NCI-H2081 treated with DMSO at 0.1 percent for 48 hours (cell line): ENCODE results near the gene APBA2.

Source experiments
- DNase-seq: peaks from one replicate; lab custom pipeline; 2025; lab: John Stamatoyannopoulos, UW

The APBA2 gene

DNA sequence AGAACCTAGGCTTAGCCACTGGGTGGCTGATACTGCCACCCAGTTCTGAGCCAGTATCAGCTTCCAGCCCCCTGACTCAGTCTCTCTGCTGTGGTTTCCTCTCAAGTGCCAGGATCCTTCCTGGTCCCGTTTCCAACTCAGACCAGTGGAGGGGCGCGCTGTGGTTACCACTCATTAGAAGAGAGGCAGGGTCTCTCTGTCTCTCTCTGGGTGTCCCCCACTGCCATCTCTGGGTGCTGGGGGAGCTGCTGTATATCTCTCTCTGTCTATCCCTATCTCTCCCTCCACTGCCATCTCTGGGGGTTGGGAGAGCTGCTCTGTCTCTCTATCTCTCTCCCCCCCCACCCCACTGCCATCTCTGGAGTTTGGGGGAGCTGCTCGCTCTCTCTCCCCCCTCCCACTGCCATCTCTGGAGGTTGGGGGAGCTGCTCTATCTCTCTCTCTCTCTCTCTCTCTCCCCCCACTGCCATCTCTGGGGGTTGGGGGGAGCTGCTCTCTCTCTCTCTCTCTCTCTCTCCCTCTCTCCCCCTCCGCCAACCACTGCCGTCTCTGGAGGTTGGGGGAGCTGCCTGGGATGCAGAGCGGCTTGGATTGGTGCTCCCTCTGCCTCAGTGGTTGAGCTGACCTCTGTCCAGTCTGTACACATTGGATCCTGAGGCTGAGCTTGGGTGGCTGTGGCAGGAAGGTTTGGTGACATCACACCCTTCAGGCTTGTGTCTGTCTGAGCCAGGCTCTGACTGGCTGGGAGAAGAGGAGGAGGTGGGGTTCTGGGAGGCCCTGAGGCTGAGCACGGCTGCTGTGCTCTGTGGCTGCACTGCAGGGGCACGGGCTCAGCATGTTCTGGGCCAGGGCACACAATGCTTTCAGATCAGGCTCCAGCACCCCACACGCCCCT is 98.9 kb downstream of the APBA2 start:
- no peak for DNase-seq

DNA sequence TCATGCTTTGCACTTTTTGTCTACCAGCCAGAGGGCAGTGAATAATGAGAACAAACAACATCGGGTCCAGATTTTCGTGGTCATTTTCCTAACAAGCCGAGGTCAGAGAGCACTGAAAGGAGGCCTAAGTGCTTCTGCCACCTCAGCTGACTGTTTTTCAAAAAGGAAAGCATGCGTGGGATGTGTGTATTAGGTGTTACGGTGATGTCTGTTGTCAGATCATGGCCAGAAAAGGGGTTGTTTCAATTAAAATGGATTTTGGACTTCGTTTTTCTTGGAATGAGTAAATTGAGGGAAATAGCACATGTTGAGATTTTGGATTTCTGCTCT is 99.5 kb downstream of the APBA2 start:
- DNase-seq, result no peak

DNA sequence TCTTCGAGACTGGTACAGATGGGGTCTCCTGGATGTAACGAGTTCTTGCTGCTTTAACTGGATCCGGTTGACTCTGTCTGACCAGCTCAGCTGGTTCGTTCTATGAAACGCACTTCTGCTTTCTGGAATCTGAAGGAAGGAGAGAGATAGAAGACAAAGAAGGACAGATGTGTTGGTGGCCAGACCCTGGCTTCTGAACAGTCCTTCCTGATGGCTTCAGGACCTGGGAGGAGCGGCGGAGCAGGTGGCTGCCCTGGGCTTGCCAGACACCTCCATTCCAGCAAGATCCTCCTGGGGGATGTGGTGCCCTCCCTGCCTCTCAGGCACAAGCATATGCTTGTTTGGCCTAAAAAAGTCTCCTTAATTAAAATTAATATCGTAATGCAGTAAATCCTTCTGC is 99.9 kb downstream of the APBA2 start:
- no peak for DNase-seq

DNA sequence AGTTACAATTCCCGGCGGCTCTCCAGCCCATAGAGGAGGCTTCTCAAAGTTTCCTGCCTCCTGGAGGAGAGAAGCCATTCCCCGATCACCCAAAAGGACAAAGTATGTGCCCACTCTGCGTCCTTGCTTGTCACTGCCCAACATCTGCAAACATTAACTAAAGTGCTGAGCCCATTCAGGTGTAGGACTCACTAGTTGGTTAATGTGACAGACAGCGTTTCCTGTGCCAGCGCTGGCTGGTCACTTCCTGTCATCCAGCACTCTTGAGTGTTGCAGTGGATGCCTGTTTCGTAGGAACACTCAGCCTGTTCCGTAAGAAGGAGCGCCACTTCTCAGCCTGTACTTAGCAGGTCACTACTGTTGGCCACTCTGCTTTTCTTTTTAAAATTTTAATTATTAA is 100.3 kb downstream of the APBA2 start:
- no peak for DNase-seq

DNA sequence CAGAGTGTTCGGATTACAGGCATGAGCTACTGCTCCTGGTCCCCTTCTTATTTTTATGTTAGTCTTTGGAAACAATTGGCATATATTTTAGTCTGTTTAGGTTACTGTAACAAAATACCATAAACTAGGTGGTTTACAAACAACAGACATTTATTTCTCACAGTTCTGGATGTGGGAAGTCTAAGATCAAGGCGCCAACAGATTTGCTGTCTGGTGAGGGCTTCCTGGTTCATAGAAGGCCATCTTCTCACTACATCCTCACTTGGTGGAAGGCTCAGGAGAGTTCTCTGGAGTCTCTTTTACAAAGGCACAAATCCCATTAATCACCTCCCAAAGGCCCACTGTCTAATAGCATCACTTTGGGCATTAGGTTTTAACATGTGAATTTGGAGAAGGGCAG is 101.0 kb downstream of the APBA2 start:
- no peak for DNase-seq

DNA sequence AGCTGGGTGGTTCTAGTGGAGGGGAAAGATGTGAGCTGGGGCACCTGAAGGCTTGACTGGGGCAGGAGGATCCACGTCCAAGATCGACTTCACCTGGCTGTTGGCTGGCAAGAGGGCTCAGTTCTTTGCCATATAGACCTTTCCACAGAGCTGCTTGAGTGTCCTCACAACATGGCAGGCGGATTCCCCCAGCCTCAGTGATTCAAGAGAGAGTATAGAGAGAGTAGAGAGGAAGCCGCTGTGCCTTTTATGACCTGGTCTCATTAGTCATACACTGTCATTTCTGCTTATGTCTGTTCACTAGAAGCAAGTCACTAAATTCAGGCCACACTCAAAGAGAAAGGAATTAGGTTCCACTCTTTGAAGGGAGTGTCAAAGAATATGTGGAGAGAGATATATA is 101.6 kb downstream of the APBA2 start:
- no peak for DNase-seq

DNA sequence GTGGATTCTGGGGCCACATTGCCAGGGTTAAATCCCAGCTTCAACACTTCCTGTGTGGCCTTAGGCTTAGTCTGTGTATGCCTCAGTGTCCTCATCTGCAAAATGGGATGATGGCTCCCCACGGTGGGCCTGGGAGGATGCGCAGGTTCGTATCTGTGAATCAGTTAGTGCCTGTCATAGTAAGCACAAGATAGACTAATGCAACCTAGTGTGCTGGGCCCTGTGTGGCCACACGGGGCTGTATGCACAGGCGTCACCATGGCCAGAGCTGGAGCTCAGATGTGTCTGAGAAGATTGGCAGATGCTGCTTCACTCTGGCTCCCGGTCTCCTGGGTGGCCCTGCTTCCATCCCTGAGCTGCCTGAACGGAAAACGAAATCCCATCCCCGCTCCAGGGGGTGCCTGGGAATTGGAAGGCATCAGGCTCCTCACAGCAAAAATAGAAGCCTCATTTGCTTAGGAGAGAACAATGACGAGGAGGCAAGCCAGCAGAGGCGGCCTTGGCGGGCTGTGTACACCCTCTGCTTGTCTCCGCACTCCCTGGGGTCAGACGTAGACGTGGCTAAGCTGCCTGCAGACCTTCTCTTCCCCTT is 103.6 kb downstream of the APBA2 start:
- DNase-seq, result no peak

DNA sequence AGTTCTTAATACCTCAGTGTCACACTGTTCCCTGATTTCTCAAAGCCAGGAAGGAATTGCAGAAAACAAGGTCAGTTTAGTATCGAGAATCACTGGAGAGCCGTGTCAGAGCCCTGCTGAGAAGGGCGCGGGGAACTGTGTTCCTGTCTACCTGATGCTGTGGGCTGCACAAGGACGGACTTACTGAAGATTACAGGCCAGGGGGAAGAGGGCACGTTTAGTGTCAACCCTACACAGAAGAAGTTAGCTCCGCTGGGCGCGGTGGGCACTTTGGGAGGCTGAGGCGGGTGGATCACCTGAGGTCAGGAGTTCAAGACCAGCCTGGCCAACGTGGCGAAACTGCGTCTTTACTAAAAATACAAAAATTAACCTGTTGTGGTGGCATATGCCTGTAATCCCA is 104.1 kb downstream of the APBA2 start:
- DNase-seq, result no peak

DNA sequence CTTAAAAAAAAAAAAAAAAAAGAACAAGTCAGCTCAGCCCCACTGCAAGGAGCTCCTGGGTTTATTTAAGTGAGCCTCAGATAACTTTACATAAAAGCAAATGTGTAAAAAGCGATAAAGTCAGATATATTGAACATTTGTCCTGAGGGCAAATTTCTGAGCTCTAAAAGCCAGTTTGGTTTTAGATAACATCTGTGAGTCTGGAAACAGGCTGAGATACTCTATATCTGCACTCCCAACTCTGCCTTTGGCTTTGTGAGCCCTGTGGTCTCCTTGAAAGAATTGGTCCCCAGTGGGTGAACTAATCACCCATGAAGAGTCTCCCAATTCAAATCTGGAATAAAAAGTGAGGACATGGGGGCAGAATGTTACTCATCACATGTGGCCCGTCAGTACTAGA is 104.6 kb downstream of the APBA2 start:
- no peak for DNase-seq

DNA sequence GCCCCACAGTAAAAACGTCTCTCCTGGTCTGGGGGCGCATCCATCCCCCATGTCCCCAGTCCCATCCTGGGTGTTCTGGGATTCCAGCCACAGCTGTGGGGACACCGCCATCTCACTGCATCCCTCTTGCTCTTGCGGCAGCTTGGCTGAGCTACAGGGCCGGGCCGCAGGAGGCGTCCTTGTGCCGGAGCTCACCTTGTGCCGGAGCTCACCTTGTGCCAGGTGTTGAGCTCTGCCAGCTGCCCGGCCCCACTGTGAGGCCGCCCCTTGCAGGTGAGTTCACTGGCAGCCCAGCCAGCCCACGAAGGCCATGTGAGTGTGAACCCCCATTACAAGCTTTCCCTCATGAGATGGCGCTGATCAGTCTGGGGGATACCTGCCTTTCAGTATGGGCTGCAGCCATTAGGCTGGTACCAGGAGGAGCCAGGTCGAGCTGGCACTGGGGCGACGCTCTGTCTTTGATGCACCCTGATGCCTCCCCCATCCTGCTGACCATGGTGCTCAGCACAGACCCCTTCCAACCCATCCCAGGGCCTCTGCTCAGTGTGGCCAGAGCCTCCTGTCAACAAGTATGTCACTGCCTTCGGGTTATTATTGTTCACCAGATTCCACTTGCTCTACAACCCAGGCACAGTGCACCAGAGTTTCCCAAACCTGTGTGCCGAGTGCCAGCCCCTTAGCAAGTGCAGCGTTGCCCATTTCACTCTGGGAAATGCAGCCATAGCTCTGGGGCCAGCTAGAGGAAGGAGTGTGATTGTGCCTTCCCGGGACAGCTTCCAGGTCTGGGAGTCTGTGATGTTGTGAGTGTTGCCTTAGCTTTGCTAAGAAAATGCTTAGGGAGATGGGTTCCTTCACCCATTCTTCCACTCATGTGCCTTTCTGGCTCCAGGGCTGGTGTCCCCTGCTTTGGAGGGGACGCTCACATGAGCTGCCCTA is 105.7 kb downstream of the APBA2 start:
- DNase-seq, result no peak

DNA sequence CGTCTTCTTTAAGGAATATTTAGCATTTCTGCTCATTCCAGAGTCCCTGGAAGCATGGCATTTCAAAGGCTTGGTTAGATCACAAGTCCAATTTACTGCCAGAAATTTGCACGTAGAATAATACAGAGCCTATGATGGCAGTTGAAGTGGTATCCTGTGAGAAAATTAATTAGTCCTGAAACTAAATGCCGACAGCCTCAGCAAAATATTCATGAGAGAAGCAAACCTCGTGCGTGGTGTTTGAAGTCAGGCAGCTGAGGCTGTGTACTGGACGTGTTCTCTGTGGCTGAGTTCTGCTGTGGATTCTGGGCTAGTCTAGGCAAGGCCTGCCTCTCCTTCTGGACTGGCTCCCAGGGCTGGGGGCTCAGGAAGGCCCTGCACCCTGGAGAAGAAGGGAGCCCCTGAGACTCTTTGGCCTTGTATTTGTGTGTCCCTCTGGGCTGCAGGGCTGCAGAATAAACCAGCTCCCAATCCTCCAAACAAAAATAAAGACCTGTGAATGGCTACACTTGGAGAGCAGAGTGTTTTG is 106.6 kb downstream of the APBA2 start:
- no peak for DNase-seq

DNA sequence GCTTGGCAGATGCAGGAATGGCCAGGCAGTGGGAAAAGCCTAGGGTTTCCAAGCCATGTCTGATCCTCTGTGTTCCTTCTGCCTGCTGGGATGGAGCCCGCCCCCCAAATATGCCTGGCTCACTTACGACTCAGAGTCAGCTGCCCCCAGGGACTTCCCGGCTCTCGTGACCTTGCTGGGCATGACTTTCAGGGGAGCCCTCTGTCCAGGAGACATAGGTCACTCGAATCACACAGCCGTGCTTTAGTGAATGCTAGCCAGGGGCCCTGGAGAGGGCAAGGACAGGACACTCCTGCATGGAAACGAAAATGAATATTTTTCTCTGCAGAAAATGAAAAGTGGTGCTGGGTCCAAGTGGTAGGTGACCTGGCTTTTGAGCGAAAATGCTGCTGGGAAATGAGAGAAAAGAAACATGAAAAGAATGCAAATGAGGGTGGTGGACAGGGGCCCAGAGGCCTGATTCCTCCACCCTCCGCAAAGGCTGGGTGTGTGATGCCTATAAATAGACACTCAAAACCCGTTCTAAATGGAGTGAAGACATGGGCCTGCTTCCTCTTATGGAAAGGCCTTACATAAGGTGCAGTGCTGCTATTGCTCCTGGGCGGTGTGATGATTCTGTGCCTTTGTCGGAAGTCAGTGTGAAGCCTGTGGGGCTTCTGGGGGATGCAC is 107.4 kb downstream of the APBA2 start:
- no peak for DNase-seq

DNA sequence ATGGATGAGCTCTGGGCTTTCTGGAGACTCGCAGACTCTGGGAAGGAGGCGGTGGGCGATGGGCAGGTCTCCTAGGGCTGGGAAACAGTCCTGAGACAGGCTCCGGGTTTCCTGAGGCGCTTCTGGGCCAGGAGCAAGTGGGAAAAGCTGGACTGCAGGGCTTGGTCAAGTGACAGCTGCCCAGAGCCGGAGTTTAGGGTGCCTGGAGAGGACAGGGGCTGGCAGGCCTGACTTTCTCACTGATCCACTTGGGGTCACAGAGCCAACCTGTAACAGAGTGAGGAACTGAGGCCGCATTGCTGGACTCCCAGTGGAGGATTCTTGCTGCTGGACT is 107.9 kb downstream of the APBA2 start:
- no peak for DNase-seq

DNA sequence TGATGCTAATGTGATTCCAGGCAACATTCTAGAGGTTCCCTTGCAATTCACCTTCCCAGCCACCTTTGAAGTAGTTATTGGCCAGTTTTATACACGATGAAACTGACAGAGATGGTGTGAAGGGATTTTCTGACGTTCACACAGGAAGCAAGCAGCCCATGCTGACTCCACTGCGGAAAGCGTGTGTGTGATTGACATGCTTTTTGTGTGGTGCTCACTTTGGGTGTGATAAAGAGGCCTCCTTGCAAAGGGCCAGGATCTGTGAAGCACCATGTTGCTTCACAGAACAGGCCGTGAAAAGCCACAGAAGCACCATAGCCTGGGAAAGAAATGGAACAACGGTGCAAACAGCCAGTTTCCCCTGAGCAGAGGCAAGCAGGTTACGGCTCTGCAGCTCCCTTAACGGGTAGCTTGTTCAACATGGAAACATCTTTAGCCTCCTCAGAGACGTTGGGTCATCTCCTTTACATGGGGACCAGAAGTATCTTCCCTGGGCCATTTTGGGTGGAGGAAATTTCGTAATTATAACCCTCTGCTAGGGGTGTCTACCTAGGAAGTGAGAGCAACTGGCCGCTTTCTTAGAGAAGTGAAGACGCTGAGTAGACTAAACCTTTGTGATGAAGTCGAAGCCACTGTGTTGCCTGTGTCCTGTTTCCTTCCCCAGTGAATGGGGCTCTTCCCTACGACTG is 108.5 kb downstream of the APBA2 start:
- no peak for DNase-seq

DNA sequence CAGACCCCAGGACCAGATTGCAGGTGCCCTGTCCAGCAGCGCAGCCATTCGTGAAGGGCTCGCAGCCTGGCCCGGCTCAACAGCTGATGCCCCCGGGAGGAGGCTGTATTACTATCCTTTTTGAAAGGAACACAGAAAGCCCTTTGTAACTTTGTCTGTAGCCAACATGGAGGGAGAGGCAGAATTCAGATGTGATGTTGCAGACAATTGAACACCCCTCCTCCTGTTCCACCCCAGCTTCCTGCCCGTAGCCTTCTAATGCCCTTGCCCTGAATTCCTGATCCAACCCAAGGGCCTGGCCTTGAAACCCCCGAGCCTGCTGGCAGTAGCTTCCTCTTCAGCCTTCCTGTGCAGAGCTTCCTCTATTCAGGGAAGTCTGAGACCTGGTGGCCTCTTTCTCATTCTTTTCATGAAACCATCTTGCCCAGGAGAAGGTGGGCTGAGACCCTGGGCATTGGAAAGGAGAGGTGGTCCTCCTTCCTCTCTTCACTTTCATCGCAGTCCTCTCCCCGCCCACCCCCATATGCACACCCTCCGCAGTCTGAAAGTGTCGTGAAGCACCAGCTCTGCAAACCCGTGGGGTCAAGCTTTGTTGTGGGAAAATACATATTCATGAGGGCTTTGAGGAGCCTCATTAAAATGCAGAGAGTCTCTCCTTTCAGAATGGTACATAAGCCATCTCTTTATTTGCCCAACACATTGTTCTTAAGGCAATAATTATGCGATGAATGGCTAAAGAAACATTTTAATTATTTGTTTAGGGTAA is 109.2 kb downstream of the APBA2 start:
- no peak for DNase-seq

DNA sequence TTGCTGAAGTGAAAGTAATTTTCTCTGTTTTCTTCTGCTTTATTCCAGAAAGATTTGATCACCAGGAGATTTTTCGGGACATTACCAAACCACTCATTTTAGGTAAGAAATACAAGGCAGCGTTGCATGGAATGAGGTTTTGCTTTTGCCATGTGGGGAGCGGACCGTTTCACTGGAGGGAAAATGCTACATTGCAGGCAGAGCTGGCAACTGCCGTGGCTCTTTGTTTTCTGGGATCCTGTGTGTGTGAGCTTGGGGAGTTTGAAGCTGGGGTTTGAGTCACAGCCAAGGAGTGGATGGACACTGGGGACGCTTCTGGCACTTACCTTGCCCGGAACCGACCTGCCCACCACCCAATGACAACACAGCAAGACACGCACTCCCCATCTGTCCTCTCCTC is 109.9 kb downstream of the APBA2 start:
- no peak for DNase-seq

DNA sequence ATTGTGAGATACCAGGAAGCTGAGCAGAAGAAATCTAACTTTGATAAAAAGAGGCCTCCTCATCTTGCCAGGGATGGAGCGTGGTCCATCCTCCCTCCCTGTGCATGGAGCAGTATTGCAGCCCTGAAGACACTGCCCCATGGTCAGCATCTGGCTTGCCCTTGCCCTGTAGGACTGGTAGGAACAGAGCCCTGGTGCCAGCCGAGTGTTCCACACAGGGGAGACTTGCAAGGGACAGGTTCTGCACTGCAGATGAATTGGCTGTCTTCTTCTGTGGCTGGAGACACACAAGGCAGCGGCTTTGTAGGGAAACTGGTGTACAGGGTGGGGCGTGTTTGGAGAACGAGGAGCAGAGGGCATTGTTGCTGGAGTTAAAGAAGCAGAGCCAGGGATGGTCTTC is 110.5 kb downstream of the APBA2 start:
- no peak for DNase-seq

DNA sequence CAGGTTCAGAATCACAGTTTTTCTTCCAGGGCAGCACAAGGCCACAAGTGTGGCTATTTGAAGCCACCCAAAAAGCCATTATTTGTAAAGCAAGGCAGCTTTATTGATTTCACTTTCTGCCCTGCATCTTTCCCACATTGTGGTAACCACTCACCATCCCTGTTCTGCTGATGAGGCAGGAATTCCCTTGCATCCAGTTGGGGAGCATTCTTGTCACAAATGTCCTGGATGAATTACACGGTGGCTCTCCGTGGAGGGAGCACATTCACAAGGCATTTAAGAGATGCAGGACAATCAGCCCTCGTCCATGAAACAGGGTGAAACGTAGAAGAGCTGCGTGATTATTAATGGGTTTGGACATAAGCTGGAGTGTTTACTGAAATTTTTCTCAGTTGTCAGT is 111.2 kb downstream of the APBA2 start:
- no peak for DNase-seq

DNA sequence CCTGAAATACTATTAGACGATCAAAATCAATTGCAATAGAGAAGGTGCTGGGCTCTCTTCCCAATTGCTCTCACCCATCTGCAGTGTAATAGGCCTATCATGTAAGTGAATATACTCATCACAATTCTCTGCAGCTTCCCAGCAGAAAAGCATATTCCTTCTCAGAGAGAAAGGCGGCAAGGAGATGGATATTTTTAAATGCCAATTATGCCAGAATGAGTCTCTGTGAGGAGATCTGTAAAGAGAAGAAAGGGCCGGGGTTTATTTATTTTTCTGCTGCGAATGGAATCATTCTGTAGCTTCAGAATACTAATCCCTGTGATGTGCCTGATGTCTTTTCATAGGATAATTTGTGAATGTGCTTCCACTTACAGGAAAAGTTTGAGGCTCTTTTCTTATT is 112.0 kb downstream of the APBA2 start:
- DNase-seq, result no peak

DNA sequence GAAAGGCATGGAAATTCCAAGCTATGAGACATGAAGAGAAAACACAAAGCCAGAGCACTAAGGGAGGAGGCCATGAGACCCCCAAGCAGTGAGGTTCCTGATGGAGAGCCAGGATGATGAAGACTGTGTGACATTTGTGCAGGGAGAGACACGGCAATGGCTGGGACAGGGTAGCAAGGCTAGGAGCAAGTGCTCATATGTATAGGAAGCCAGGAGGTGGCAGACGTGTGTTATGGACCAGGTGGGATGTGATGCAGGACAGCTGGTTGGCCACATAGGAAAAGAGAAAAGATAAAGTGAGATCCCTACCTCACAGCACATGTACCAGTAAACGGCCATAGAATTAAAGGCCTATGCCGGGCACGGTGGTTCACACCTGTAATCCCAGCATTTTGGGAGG is 112.7 kb downstream of the APBA2 start:
- no peak for DNase-seq
